HepG2 (cell line): Measurements from ENCODE around the gene ZNF276. TPM values are rescaled to one million over a fixed set of nuclear protein-coding genes. Genes with fewer than 3 reads are reported as not detected.

ENCODE experiments used
- ARHGAP35 ChIP-seq: sonication (generic); formaldehyde crosslinking; IDR thresholded peaks from 2 replicates; pipeline ENCODE4 v1.9.0; 2022; ENCODE audit warnings: mild to moderate bottlenecking, inconsistent platforms, moderate library complexity, missing genetic modification reagents, borderline replicate concordance
- CBX2 ChIP-seq, 2 experiments: fragments of 200-600 bp in 1 of 2; sonication (generic); formaldehyde crosslinking in 1 of 2; IDR thresholded peaks; 2 replicates each; pipeline versions ENCODE4 v1.7.0 to v1.8.1; 2018 to 2022; ENCODE audit warnings: low read depth in 2 of 2, low read length in 1 of 2, mild to moderate bottlenecking in 1 of 2, missing genetic modification reagents in 1 of 2
- DMTF1 ChIP-seq: sonication (generic); formaldehyde crosslinking; IDR thresholded peaks from 2 replicates; pipeline ENCODE4 v1.4.0; 2020; ENCODE audit warnings: mild to moderate bottlenecking, missing genetic modification reagents
- FIP1L1 ChIP-seq: fragments of 200-400 bp; formaldehyde crosslinking; IDR thresholded peaks from 2 replicates; pipeline ENCODE4 v1.6.1; 2018; ENCODE audit warnings: low read depth, mild to moderate bottlenecking, low read length, moderate library complexity, borderline replicate concordance; ENCODE audit not compliant: insufficient read depth
- FOXO4 ChIP-seq: sonication (generic); formaldehyde crosslinking; conservative IDR thresholded peaks from 2 replicates; pipeline ENCODE4 v1.8.1; 2023; ENCODE audit warnings: missing genetic modification reagents
- FOXP1 ChIP-seq, 2 experiments: fragments of 450-650 bp in 1 of 2; IDR thresholded peaks; 2 replicates each; pipeline ENCODE4 v1.6.1; 2017 to 2018; ENCODE audit warnings: antibody characterized with exemption in 1 of 2
- HIVEP1 ChIP-seq: sonication (generic); formaldehyde crosslinking; IDR thresholded peaks from 2 replicates; pipeline ENCODE4 v1.4.0; 2020; ENCODE audit warnings: mild to moderate bottlenecking, missing genetic modification reagents
- JDP2 ChIP-seq: sonication (generic); formaldehyde crosslinking; IDR thresholded peaks from 2 replicates; pipeline ENCODE4 v1.8.1; 2022; ENCODE audit warnings: missing genetic modification reagents, borderline replicate concordance
- JUNB ChIP-seq: sonication (generic); formaldehyde crosslinking; IDR thresholded peaks from 2 replicates; pipeline ENCODE4 v1.8.0; 2022; ENCODE audit warnings: missing genetic modification reagents, mild to moderate bottlenecking, borderline replicate concordance
- LBX2 ChIP-seq: sonication (generic); formaldehyde crosslinking; IDR thresholded peaks from 2 replicates; pipeline ENCODE4 v1.5.0; 2020; ENCODE audit warnings: missing genetic modification reagents, mild to moderate bottlenecking, borderline replicate concordance
- NRL ChIP-seq: sonication (generic); formaldehyde crosslinking; IDR thresholded peaks from 2 replicates; pipeline ENCODE4 v1.5.0; 2020; ENCODE audit warnings: missing genetic modification reagents, mild to moderate bottlenecking, moderate library complexity, borderline replicate concordance
- RORA ChIP-seq: sonication (generic); formaldehyde crosslinking; IDR thresholded peaks from 2 replicates; pipeline ENCODE4 v1.5.0; 2020; ENCODE audit warnings: mild to moderate bottlenecking, missing genetic modification reagents, moderate library complexity
- SMARCE1 ChIP-seq: fragments of 450-650 bp; IDR thresholded peaks from 2 replicates; pipeline ENCODE4 v1.6.1; 2017; ENCODE audit warnings: borderline replicate concordance
- SRSF9 ChIP-seq: fragments of 200-400 bp; formaldehyde crosslinking; IDR thresholded peaks from 2 replicates; pipeline ENCODE4 v1.6.1; 2018; ENCODE audit warnings: borderline replicate concordance, mild to moderate bottlenecking, low read depth, low read length; ENCODE audit not compliant: insufficient read depth, poor library complexity, severe bottlenecking
- ZNF12 ChIP-seq: sonication (generic); formaldehyde crosslinking; IDR thresholded peaks from 2 replicates; pipeline ENCODE4 v1.5.0; 2020; ENCODE audit warnings: missing genetic modification reagents
- ZNF18 ChIP-seq: sonication (generic); formaldehyde crosslinking; IDR thresholded peaks from 2 replicates; pipeline ENCODE4 v1.8.0; 2022; ENCODE audit warnings: mild to moderate bottlenecking, missing genetic modification reagents; ENCODE audit not compliant: insufficient replicate concordance
- ZNF484 ChIP-seq: sonication (generic); formaldehyde crosslinking; IDR thresholded peaks from 2 replicates; pipeline ENCODE4 v1.5.1; 2020; ENCODE audit warnings: mild to moderate bottlenecking, low read depth, missing genetic modification reagents, borderline replicate concordance
- ZNF543 ChIP-seq: sonication (generic); formaldehyde crosslinking; IDR thresholded peaks from 2 replicates; pipeline ENCODE4 v1.4.0; 2020; ENCODE audit warnings: mild to moderate bottlenecking, missing genetic modification reagents
- ZNF639 ChIP-seq: conservative IDR thresholded peaks from 2 replicates; pipeline ENCODE4 v1.6.1; 2018; ENCODE audit warnings: missing genetic modification reagents
- ZNF781 ChIP-seq: sonication (generic); formaldehyde crosslinking; IDR thresholded peaks from 2 replicates; pipeline ENCODE4 v1.5.1; 2020; ENCODE audit warnings: borderline replicate concordance, mild to moderate bottlenecking, missing genetic modification reagents; ENCODE audit errors: not compliant biosample characterization
- polyA plus RNA-seq, 8 experiments: library from polyadenylated mRNA; depleted of rRNA in 3 of 8; stranded (reverse) in 7 of 8; unstranded in 1 of 8; fragments of >200 nt; fragmentation: Illumina TruSeq in 4 of 8; extraction: Trizol in 4 of 8; gene quantifications; 2 replicates each; pipeline versions ENCODE4 v1.2.1 to v1.2.3, GENCODE V29; 2011 to 2016; ENCODE audit warnings: low read depth in 4 of 8, missing spikeins in 1 of 8, mixed read lengths in 1 of 8; ENCODE audit not compliant: insufficient read depth in 1 of 8
- total RNA-seq, 5 experiments: library from RNA; depleted of rRNA; stranded (reverse); fragments of >200 nt; fragmentation: Illumina TruSeq; extraction: Trizol; gene quantifications; 2 replicates each; pipeline ENCODE4 v1.2.3, GENCODE V29; 2016; ENCODE audit warnings: low read depth in 1 of 5

The ZNF276 gene
- total and polyA plus RNA-seq, 2 of the 13 experiments (the other 11 are each of a cell fraction or from before 2014, with no cell fraction given): 17.7 to 18.0 TPM

GRCh38 chr16:89695086-89695874 lies 26.1 kb upstream of the ZNF276 start (continued):
- TF ChIP-seq HIVEP1 (CRISPR knock-in tag) (peak; percentile 40; the same call in 1 of the 2 replicates), FOXO4 (CRISPR knock-in tag) (no peak), ZNF781 (CRISPR knock-in tag) (peak; percentile 32), ZNF639 (CRISPR knock-in tag) (no peak), FOXP1 (IDR thresholded peaks at IDR 0.05) (no peak), FOXP1 (CRISPR knock-in tag; IDR thresholded peaks at IDR 0.05) (no peak), JUNB (CRISPR knock-in tag) (no peak), ARHGAP35 (CRISPR knock-in tag) (0 out of 2 replicates have a peak, but pooled peaks have one; percentile 41), ZNF543 (CRISPR knock-in tag) (peak; percentile 25; the same call in 1 of the 2 replicates), SRSF9 (no peak), DMTF1 (CRISPR knock-in tag) (no peak), NRL (CRISPR knock-in tag) (peak; percentile 15; the same call in 1 of the 2 replicates), CBX2 (IDR thresholded peaks at IDR 0.05; ENCODE audit: low read depth, low read length) (no peak), CBX2 (CRISPR knock-in tag; IDR thresholded peaks at IDR 0.05; ENCODE audit: low read depth) (no peak), ZNF12 (CRISPR knock-in tag) (no peak), SMARCE1 (no peak), FIP1L1 (no peak; the same call in 1 of the 2 replicates), ZNF18 (CRISPR knock-in tag) (no peak), ZNF484 (CRISPR knock-in tag) (no peak), LBX2 (CRISPR knock-in tag) (no peak), JDP2 (no peak), RORA (CRISPR knock-in tag) (no peak)
